NCI-H1694 (cell line): ENCODE data around the gene RFX2.
"Not testable (repeated sequence)": the region's sequence is repeated elsewhere in the genome, so short reads cannot be mapped to it uniquely, and the experiment has no call there.

Source experiments
- DNase-seq: peaks from one replicate; lab custom pipeline; 2025; lab: John Stamatoyannopoulos, UW

Gene RFX2

DNA sequence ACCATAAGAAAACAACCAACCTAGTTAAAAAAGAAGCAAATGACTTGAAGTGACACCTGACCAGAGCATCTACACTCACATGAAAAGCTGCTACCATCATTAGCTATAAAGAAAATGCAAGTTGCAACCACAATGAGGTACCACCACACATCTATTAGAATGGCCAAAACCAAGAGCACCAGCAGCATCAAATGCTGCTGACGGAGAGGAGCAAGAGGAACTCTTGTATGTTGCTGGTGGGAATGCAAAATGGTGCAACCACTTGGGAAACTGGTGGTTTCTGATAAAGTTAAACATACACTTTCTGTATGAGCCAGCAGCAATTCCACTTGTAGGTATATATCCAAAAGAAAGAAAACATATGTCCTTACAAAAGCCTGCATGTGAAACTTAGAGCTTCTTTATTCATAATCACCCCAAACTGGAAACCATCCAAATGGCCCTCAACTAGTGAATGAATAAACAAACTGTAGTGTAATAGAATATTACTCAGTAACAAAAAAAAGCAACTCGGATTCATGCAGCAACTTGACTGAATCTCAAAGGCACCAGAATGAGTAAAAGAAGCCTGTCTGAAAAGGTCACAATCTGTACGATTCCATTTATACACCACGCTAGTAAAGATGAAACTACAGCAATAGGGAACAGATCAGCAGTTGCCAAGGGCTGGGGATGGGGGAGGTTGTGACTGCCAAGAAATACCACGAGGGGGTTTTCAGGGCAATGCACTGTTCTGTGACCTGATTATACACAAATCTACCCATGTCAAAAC lies 71.5 kb downstream of the RFX2 start:
- DNase-seq, result no peak

GRCh38 chr19:6035026-6035425 lies 75.3 kb downstream of the RFX2 start:
- no peak for DNase-seq

GRCh38 chr19:6034512-6034911 lies 75.8 kb downstream of the RFX2 start:
- no peak for DNase-seq

DNA sequence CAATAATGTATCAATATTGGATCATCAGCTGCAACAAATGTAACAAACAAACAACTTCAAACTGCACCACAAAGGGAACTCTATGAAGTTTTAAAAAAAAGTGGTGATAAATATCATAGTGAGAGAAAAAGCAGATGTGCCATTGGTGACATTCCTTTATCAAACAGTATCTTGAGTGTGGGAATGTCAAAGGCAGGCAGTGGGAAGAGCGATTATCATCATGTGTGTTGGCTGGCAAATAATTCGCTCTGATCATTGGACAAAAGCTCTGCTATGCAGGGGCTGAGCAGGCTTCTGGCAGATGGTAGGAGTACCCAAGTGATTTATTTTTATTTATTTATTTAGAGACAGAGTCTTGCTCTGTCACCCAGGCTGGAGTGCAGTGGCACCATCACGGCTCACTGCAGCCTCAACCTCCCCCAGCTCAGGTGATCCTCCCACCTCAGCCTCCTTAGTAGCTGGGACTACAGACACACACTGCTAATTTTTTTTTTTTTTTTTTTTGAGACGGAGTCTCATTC lies 76.5 kb downstream of the RFX2 start:
- no peak for DNase-seq

- DNase-seq, result no peak
These were observed 77.5 kb downstream of the RFX2 start for GRCh38 chr19:6032827-6033226.

DNA sequence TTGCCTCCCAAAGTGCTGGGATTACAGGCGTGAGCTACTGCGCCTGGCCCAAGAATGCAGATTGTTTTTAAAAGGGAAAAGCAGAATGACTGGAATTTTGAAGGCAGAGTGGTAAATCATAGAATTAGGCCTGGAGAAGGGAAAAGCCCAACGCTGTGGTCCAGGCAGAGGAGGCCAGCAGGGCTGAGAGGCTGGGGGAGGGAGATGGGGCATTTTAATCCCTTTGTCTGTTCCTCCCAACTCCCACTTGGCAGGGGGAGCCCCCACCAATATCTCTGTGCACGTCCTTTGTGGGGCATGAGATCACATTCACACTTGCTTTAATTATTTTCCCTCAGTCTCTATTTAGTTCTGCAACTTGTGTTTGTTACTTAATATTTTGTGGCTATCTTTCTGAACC lies 77.9 kb downstream of the RFX2 start:
- no peak for DNase-seq

DNA sequence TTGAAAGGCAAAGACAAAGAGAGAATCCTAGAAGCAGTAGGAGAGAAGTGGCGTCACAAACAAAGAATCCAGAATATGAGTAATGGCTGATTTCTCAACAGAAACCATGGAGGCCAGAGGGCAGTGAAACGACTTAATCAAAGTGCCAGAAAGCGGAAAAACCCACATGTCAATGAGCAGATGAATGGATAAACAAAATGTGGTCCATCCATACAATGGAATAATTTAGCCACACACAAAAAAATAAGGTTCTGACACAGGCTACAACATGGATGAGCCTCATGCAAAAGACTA lies 80.1 kb downstream of the RFX2 start:
- DNase-seq, result no peak

- no peak for DNase-seq
These were observed 83.7 kb downstream of the RFX2 start for GRCh38 chr19:6026390-6027227.

DNA sequence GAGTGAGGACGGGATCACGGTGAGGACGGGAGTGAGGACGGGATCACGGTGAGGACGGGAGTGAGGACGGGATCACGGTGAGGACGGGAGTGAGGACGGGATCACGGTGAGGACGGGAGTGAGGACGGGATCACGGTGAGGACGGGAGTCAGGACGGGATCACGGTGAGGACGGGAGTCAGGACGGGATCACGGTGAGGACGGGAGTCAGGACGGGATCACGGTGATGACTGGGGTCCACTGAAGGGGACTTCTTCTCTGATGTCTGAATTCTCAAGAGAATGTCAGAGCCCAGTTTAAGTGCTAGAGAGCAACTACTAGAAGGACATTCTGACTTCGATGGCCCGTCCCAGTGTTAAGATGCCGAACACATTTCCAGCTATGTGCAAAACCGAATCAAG lies 85.5 kb downstream of the RFX2 start:
- DNase-seq, result not testable (repeated sequence)

DNA sequence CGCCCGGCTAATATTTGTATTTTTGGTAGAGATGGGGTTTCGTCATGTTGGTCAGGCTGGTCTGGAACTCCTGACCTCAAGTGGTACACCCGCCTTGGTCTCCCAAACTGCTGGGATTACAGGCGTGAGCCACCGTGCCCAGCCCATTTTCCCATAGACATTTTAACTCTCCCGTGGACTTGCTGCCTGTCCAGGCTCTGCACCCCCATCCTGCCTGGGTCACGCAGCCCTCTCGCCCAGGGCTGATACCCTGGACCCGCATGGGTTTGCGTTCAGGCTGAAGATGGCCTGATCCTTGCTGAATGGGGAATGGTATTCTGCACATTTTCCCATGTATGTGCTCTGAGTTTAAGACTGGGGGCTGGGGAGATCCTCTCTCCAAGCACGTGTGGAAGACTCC lies 86.4 kb downstream of the RFX2 start:
- DNase-seq, result no peak

DNA sequence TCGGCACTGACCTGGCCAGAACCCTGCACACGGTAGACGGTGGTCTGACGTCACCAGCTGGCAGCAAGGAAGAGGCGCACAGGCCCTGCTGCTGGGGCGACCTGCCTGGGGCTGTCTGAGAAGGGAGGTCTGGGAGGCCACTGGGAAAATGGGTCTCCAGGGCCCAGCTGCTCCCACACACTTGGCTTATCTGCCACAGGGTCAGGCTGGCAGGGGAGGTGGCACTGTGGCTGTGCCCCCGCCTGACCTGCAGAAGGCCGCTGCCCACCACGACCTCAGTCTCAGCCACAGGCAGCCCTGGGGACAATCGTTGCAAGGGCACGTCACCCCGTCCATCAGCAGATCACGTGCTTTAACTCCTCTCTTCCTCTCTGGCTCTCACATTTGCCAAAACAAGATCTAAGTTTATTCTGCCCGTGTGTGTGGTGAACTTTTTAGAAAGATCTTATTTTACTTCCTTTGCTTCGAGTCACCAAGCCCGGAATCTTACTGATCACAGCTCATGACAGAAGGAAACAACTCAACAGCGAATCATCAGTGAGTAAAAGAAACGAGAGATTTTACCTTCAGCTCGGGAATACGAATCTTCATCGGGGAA lies 87.1 kb downstream of the RFX2 start:
- no peak for DNase-seq

- no peak for DNase-seq
These were observed 87.7 kb downstream of the RFX2 start for GRCh38 chr19:6022570-6023064.

DNA sequence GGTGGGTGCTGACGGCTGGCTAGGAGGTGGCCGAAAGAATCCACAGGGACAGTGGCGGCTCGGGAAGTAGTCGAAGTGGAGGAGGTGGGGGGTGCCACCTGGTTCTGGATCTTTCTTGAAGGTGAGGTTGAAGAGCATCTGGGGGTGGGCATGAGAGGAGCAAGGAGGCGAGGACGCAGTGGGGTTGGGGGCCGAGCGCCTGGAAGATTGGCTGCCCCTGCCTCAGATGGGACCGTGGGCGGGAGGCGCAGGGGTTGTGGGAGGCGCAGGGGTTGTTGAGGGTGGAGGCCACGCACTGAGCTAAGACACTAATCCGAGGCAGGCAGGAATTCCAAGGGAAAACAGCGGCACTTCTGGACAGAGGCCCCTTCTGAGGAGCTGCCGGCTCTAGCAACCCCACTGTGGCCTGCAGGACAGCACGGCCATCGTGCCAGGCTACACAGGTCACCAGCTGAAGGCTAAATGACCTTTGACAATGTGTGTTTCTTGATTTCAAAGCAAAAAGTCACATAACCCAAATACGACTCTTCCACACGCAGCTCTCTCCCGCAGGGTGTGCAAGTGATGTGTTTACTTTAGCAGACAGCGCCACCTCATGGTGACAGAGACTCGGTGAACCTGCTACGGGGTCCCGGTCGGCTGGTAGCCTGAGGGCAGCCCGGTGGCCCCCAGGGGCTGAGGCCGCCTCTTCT lies 88.3 kb downstream of the RFX2 start:
- peak; percentile 42 for DNase-seq

- DNase-seq, result no peak
These were observed 89.1 kb downstream of the RFX2 start for GRCh38 chr19:6020972-6021805.

DNA sequence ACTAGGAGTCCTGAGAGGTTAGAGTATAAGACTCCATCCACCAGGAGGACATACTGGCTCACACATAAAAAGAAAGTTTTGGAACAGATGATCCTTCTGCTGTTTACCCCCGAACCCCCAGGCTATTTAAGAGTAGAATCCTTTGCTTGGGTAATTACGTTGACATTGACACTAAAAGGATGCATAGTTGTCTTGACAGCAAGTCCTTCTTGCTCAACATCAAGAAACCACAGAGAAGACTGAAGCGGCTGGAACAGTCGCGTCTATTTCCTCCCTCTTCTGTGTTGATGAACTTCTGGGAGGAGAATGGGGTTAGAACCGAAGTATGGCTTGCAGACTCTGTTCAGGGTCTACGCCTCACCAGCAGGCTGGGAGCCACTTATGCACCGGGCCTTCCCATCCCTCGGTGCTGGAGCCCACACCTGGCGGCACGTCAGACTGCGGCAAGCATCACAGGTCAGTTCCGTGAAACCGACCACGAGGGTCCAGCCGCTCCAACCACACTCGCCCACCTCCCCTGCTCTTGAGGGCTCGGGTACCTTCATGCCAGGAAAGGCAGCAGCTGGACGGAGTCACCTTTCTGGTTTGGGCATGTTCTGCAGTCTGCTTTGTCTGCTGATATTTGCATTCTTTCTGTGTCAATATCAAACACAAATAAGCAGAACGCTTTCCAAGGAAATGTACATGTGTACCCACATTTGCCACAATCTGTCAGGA lies 90.0 kb downstream of the RFX2 start:
- DNase-seq, result no peak

- no peak for DNase-seq
These were observed 91.5 kb downstream of the RFX2 start for GRCh38 chr19:6018786-6019185.

GRCh38 chr19:6017576-6017975 lies 92.7 kb downstream of the RFX2 start:
- no peak for DNase-seq

DNA sequence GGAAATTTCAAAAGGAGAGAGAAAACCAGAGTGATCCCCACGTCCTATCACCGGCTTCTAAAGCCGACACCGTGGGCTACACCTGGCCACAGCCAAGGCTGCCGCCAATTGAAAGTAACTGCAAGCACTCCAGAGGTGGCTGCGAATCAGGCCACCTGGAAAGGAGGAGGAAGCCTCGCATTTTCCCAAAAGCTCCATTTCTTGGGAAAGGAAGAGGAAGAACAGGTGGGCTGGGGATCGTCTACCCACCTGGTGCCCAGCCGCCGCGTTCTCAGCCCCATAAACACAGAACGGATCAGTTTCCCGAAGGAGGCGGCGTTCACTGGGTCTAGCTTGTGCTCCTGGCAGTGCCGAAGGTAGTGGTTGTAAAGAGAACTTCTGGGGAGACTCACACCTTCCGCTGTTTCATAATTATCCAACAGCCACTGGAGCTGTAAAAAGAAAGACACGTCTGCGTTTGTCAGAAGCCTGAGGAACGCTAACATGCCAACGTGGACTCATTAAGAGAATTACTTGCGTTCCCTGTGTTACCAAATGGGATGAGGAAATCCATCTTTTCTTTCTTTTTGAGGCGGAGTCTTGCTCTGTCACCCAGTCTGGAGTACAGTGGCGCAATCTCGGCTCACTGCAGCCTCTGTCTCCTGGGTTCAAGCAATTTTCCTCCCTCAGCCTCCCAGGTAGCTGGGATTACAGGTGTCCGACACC lies 94.3 kb downstream of the RFX2 start:
- no peak for DNase-seq

DNA sequence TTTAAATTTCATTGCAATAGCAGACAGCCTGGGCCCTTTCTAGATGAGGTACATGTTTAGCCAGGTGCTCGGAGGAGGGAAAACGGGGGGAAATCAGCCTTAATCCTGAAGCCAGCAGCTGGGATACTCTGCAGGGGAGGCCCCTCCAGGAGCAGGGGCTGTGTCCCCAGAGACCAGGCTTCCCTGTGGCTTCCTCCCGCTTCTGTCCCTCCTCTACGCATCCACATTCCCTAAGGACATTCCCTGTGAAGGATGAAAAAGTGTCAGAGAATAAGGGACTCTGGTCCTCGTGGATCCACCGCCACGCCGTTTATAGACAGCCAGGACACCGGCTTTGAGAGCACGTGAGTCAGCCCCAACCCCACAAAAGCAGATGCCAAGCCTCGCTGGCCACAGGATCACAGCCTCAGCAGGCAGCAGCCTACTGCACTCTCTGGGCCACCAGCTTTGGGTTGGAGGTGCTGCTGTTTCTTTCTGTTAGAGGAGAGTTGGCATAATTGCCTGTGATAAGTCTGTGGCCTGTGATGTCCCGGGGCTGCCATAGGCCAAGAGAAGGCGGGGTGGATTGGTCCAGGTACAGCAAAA lies 95.7 kb downstream of the RFX2 start:
- DNase-seq, result no peak
